ENCODE measurements around the gene GUF1.
"Not testable (repeated sequence)": the region's sequence is repeated elsewhere in the genome, so short reads cannot be mapped to it uniquely, and the experiment has no call there.

DNA sequence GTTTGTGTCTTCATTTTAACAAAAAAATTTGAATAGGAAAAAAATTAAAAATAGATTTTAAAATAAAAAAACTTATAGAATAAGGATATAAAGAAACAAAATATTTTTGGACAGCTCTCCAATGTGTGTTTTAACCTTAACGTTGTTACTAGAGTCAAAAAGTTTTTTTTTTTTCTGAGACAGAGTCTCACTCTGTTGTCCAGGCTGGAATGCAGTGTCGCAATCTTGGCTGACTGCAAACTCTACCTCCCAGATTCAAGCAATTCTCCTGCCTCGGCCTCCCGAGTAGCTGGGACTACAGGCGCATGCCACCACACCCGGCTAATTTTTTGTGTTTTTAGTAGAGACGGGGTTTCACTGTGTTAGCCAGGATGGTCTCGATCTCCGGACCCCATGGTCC lies 50.5 kb downstream of the GUF1 start:
- TF ChIP-seq GABPA (IDR thresholded peaks at IDR 0.05; ENCODE audit: low read depth): not testable (repeated sequence)
- TF ChIP-seq, protein P1, sequence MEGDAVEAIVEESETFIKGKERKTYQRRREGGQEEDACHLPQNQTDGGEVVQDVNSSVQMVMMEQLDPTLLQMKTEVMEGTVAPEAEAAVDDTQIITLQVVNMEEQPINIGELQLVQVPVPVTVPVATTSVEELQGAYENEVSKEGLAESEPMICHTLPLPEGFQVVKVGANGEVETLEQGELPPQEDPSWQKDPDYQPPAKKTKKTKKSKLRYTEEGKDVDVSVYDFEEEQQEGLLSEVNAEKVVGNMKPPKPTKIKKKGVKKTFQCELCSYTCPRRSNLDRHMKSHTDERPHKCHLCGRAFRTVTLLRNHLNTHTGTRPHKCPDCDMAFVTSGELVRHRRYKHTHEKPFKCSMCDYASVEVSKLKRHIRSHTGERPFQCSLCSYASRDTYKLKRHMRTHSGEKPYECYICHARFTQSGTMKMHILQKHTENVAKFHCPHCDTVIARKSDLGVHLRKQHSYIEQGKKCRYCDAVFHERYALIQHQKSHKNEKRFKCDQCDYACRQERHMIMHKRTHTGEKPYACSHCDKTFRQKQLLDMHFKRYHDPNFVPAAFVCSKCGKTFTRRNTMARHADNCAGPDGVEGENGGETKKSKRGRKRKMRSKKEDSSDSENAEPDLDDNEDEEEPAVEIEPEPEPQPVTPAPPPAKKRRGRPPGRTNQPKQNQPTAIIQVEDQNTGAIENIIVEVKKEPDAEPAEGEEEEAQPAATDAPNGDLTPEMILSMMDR (IDR thresholded peaks at IDR 0.05; ENCODE audit: insufficient read depth, low read length): not testable (repeated sequence)
